Tibial artery (tissue), 4 donors: ENCODE results near the gene NOTCH2.

Experiments used
- DNase-seq, 2 donors: peaks; one replicate each; pipeline ENCODE4 v3.0.0-alpha.2; 2019
- H3K27ac ChIP-seq, 2 donors: fragments of 200-600 bp; sonication (generic) in 1 of 2; 1 replicate in 1 of 2; 2 replicates in 1 of 2; pipeline ENCODE4 v1.5.1; 2018 to 2019; ENCODE audit warnings: mild to moderate bottlenecking in 1 of 2
- H3K27me3 ChIP-seq, 2 donors: fragments of 200-600 bp; sonication (generic) in 1 of 2; one replicate each; pipeline versions ENCODE4 v1.5.1 to v1.6.0; 2016 to 2019
- H3K36me3 ChIP-seq, 3 donors: fragments of 200-600 bp; sonication (generic) in 2 of 3; one replicate each; pipeline ENCODE4 v1.5.1; 2016 to 2019; ENCODE audit warnings: mild to moderate bottlenecking in 2 of 3
- H3K4me1 ChIP-seq, 4 donors: fragments of 200-600 bp; sonication (generic) in 2 of 4; 1 replicate in 3 of 4; 2 replicates in 1 of 4; pipeline ENCODE4 v1.5.1; 2016 to 2019
- H3K4me3 ChIP-seq, 2 donors: fragments of 200-600 bp; sonication (generic) in 1 of 2; 1 replicate in 1 of 2; 2 replicates in 1 of 2; pipeline ENCODE4 v1.5.1; 2018 to 2019; ENCODE audit warnings: mild to moderate bottlenecking in 2 of 2
- H3K9me3 ChIP-seq, 3 donors: fragments of 200-600 bp; sonication (generic) in 1 of 3; one replicate each; pipeline ENCODE4 v1.5.1; 2016 to 2019
- intact Hi-C: fragments of 100-400 bp; cut with DNase I; formaldehyde crosslinking; loops from one replicate; pipeline ENCODE4 v1.15.0; 2023; ENCODE audit warnings: low total_unique reads
- TF ChIP-seq, protein P1 (sequence below), 2 experiments: fragments of 200-600 bp in 1 of 2; fragments of 450-650 bp in 1 of 2; IDR thresholded peaks; one replicate each; pipeline ENCODE4 v1.5.1; 2017 to 2019; ENCODE audit warnings: antibody characterized with exemption in 2 of 2, mild to moderate bottlenecking in 1 of 2, moderate library complexity in 1 of 2

NOTCH2 gene

DNA sequence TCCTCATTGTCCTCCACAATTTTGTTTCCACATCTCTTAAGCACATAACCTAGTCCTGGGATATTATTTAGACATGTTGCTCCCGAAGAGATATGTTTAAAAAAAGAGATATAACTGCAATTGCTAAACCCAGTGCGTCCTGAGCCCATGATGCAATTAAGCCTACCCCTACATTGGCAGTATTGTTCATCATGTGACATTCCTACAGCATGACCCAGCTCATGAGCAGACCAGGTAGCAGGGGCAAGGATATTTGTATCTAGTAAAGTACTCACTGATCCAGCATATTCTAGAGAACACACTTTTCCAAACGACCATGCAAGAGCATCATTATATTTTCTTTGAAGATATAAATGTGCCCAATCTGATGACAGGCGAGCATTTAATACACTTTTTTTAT is 174.4 kb downstream of the NOTCH2 start:
- intact Hi-C loops, result no loop called here

DNA sequence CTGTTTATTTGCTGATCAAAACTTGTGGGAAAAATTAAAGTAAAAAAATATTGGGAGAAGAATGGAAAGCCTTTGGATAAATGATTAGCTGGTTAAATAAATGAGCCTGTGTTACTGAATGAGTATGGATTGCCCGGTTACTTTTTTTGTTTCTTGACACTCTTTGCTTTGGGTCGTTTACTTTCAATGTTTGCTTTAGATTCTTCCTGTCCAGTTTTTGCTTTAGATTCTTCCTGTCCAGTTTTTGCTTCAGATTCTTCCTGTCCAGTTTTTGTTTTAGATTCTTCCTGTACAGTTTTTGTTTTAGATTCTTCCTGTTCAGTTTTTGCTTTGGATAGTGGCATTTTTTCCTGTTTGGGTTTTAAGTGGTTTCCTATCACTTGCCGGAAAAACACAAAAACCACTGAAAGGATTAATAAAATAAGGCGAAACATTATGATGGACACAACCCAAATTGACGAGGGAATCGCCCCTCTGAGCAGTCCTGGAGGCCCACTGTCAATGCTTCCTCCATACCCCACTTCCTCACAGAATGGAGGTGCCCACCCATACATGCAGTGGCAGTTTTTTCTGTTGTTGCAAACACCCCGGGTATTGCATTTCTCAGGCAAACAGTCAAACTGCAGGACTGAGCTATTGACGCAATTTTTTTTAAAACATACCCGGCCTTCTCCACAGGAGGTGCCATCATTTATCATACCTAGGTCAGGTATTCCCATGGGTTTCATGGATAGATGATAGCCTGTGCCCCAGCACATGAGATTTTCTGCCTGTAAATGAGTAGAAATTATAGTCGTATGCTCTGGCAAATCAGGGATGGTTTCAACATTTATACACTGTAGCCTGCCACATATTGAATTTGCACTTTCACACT is 175.4 kb downstream of the NOTCH2 start:
- Histone ChIP-seq H3K36me3 (no peaks in the 10 kb centered on the region), H3K4me3 (no peak overlapping the region), H3K27ac (no peak overlapping the region), H3K9me3 (no peaks in the 10 kb centered on the region), H3K4me1 (no peaks in the 10 kb centered on the region), H3K27me3 (peaks cover 0 to 11% of the 10 kb centered on the region in 2 donors)
- DNase-seq, result no peak
- TF ChIP-seq, protein P1, sequence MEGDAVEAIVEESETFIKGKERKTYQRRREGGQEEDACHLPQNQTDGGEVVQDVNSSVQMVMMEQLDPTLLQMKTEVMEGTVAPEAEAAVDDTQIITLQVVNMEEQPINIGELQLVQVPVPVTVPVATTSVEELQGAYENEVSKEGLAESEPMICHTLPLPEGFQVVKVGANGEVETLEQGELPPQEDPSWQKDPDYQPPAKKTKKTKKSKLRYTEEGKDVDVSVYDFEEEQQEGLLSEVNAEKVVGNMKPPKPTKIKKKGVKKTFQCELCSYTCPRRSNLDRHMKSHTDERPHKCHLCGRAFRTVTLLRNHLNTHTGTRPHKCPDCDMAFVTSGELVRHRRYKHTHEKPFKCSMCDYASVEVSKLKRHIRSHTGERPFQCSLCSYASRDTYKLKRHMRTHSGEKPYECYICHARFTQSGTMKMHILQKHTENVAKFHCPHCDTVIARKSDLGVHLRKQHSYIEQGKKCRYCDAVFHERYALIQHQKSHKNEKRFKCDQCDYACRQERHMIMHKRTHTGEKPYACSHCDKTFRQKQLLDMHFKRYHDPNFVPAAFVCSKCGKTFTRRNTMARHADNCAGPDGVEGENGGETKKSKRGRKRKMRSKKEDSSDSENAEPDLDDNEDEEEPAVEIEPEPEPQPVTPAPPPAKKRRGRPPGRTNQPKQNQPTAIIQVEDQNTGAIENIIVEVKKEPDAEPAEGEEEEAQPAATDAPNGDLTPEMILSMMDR (IDR thresholded peaks at IDR 0.05), result no peak
- intact Hi-C loops, result no loop called here

More for the DNA sequence above, 174.4 kb downstream of the NOTCH2 start:
- Histone ChIP-seq H3K4me1 (no peaks in the 10 kb centered on the region), H3K36me3 (no peaks in the 10 kb centered on the region), H3K4me3 (no peak overlapping the region), H3K9me3 (no peaks in the 10 kb centered on the region), H3K27me3 (peaks cover 0 to 11% of the 10 kb centered on the region in 2 donors), H3K27ac (no peak overlapping the region)
- TF ChIP-seq, protein P1 (IDR thresholded peaks at IDR 0.05), result no peak
- DNase-seq, result no peak

DNA sequence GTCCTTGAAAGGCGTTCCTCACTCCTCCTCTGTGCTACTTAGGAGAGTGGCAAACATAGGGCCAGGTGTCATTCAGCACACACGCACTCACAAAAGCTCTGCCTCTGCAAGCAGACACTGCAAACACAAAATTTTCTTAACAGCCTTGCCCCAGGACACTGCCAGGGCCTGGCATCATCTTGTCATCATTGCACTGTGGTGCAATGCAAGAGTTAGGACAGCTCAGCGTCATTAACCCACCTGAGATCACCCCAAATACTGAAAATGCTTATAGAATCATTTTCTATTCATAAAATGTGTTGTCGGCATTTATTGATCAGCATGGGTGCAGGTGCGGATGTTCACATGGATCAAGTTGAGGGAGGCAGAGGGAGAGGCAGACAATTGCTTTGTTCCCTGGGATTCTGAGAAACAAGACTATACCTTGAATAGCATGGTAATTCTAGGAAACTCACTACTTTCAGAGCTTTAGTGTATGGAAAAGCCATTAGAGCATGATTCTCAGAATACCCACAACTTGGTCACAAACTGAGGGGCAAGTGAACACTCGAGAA is 176.1 kb downstream of the NOTCH2 start:
- no peak overlapping the region for H3K27ac ChIP-seq
- no peaks in the 10 kb centered on the region for H3K36me3 ChIP-seq
- no peaks in the 10 kb centered on the region for H3K4me1 ChIP-seq
- H3K27me3 ChIP-seq, result peaks cover 0 to 11% of the 10 kb centered on the region in 2 donors
- intact Hi-C loops, result no loop called here
- TF ChIP-seq, protein P1 (IDR thresholded peaks at IDR 0.05), result no peak
- no peak overlapping the region for H3K4me3 ChIP-seq
- no peak for DNase-seq
- no peaks in the 10 kb centered on the region for H3K9me3 ChIP-seq

DNA sequence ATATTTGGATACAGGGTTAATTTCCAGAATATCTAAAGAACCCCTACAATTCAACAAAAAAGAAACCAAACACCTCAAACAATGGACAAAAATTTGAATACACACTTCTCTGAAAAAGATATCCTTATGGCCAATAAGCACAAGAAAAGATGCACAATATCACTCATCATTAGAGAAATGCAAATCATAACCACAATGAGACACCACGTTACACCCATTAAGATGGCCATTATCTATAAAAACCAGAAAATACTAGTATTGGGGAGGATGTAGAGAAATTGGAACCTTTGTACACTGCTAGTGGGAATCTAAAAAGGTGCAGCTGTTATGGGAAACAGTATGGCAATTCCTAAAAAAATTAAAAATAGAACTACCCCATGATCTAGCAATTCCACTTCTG is 178.1 kb downstream of the NOTCH2 start:
- Histone ChIP-seq H3K4me1 (no peaks in the 10 kb centered on the region), H3K36me3 (no peaks in the 10 kb centered on the region), H3K9me3 (no peaks in the 10 kb centered on the region), H3K27ac (no peak overlapping the region), H3K4me3 (no peak overlapping the region), H3K27me3 (peaks cover 0 to 9% of the 10 kb centered on the region in 2 donors)
- no peak for DNase-seq
- intact Hi-C loops, result no loop called here
- TF ChIP-seq, protein P1 (IDR thresholded peaks at IDR 0.05), result no peak

DNA sequence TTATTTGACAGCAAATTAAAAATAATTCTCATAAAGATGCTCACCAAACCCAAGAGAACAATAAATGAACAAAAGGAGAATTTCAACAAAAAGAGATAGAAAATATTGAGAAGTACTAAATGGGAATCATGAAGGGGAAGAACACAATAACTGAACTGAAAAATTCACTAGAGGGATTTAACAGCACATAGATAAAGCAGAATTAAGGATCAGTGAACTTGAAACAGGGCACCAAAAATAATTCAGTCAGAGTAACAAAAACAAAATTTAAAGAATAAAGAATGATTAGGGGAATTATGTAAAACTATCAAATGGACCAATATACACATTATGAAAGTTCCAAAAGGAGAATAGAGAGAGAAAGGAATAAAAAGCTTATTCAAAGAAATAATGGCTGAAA is 181.0 kb downstream of the NOTCH2 start:
- Histone ChIP-seq H3K4me3 (no peak overlapping the region), H3K27ac (no peak overlapping the region), H3K27me3 (peaks cover 0 to 2% of the 10 kb centered on the region in 2 donors), H3K9me3 (no peaks in the 10 kb centered on the region), H3K36me3 (no peaks in the 10 kb centered on the region), H3K4me1 (peaks cover 0 to 10% (median 2%) of the 10 kb centered on the region in 4 donors)
- TF ChIP-seq, protein P1 (IDR thresholded peaks at IDR 0.05), result no peak
- intact Hi-C loops, result no loop called here
- no peak for DNase-seq
